Peyer's patch (tissue), 4 donors: ENCODE data around the gene SLC25A22.
A peak's percentile ranks its signal among the peaks of the same experiment; 100 is the strongest.

Experiments used
- POLR2A ChIP-seq, 2 donors: fragments of 450-650 bp; IDR thresholded peaks; one replicate each; pipeline ENCODE4 v1.5.1; 2017; ENCODE audit warnings: antibody characterized with exemption in 2 of 2, mild to moderate bottlenecking in 2 of 2, moderate library complexity in 2 of 2
- TF ChIP-seq, protein P1 (sequence below), 6 experiments: fragments of 450-650 bp in 4 of 6; fragments of 200-600 bp in 2 of 6; sonication (generic) in 1 of 6; IDR thresholded peaks; one replicate each; pipeline ENCODE4 v1.5.1; 2017 to 2019; ENCODE audit warnings: antibody characterized with exemption in 6 of 6, mild to moderate bottlenecking in 3 of 6, moderate library complexity in 1 of 6

DNA sequence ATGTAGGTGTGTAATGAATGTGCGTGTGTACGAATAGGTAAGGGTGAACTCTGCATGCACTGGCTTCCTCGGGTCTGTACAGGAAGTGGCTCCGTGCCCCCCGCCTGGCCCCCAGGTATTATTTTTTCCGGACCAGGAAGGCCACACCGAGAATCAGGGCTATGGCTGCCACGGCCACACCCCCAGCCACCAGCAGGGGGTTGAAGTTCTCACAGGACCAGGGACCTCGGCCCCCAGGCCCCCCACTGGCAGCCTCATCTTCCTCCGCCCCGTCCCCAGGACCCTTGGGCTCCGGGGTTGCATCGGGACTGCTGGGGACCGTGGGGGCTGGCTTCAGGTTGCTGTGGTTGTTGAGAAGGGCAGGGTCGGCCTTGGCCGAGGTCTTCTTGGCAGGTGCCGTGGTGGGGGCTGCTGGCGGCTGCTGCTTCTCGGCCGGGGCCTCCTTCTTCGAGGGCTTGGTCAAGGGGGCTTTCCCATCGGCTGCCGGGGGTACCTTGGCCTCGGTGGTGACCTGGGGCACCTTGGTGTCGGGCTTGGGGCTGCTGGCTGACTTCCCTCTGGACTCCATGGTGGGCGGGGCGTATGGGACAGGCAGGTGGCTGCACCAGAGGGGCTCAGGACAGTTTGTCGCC lies 10.0 kb downstream of the SLC25A22 start:
- TF ChIP-seq POLR2A (IDR thresholded peaks at IDR 0.05): no peak
- TF ChIP-seq, protein P1, sequence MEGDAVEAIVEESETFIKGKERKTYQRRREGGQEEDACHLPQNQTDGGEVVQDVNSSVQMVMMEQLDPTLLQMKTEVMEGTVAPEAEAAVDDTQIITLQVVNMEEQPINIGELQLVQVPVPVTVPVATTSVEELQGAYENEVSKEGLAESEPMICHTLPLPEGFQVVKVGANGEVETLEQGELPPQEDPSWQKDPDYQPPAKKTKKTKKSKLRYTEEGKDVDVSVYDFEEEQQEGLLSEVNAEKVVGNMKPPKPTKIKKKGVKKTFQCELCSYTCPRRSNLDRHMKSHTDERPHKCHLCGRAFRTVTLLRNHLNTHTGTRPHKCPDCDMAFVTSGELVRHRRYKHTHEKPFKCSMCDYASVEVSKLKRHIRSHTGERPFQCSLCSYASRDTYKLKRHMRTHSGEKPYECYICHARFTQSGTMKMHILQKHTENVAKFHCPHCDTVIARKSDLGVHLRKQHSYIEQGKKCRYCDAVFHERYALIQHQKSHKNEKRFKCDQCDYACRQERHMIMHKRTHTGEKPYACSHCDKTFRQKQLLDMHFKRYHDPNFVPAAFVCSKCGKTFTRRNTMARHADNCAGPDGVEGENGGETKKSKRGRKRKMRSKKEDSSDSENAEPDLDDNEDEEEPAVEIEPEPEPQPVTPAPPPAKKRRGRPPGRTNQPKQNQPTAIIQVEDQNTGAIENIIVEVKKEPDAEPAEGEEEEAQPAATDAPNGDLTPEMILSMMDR (IDR thresholded peaks at IDR 0.05): peak in 1 of 6 experiments; percentile 19
